Upper lobe of right lung (tissue), 1 donor: Measurements from ENCODE around the gene AP4M1. TPM values are rescaled to one million over a fixed set of nuclear protein-coding genes. Genes with fewer than 3 reads are reported as not detected.

Source experiments
- ATAC-seq: fragments of 200-7000 bp; cut with Tn5 transposase; one replicate; pipeline ENCODE4 v1.9.1; 2020; ENCODE audit warnings: mild to moderate bottlenecking, moderate library complexity
- DNase-seq: peaks from one replicate; pipeline ENCODE4 v3.0.0-alpha.2; 2020
- H3K27ac ChIP-seq: fragments of 200-600 bp; one replicate; pipeline ENCODE4 v1.8.0; 2022
- H3K27me3 ChIP-seq: fragments of 200-600 bp; one replicate; pipeline ENCODE4 v1.8.0; 2022; ENCODE audit warnings: mild to moderate bottlenecking
- H3K36me3 ChIP-seq: fragments of 200-600 bp; one replicate; pipeline ENCODE4 v1.8.0; 2022
- H3K4me1 ChIP-seq: fragments of 200-600 bp; one replicate; pipeline ENCODE4 v1.8.0; 2022
- H3K4me3 ChIP-seq: fragments of 200-600 bp; one replicate; pipeline ENCODE4 v1.8.0; 2022; ENCODE audit warnings: mild to moderate bottlenecking
- H3K9me3 ChIP-seq: fragments of 200-600 bp; one replicate; pipeline ENCODE4 v1.8.0; 2022
- CTCF ChIP-seq: fragments of 200-600 bp; IDR thresholded peaks from one replicate; pipeline ENCODE4 v1.8.0; 2022; ENCODE audit warnings: antibody characterized with exemption
- intact Hi-C: fragments of 100-400 bp; cut with DNase I; formaldehyde crosslinking; loops from one replicate; pipeline ENCODE4 v1.11.0; 2022
- microRNA-seq: library from miRNA; unstranded; fragments of <30 nt; microRNA quantifications from one replicate; pipeline ENCODE4 v1.2.0, GENCODE V29; 2020; ENCODE audit warnings: borderline microRNAs expressed
- total RNA-seq: library from RNA; stranded (reverse); fragmentation: NEBNext Ultra II Directional; extraction: Animal tissue kit (Norgen Biotek cat#: 25700); gene quantifications from one replicate; pipeline ENCODE4 v1.2.1, GENCODE V29; 2021
- donor health status: DM: no; HTN: yes; CAD: no; lungs with severe emphysema.

AP4M1 gene
- total RNA-seq, 1 donor from 2014 or later: 16.8 TPM

- Histone ChIP-seq H3K27ac (no peak overlapping the region), H3K27me3 (no peaks in the 10 kb centered on the region), H3K36me3 (peaks cover 25% of the 10 kb centered on the region), H3K4me1 (peaks cover 16% of the 10 kb centered on the region), H3K9me3 (no peaks in the 10 kb centered on the region), H3K4me3 (no peak overlapping the region)
- no peak for ATAC-seq
- DNase-seq: no peak
- intact Hi-C loops: no loop called here
- TF ChIP-seq CTCF: no peak
These were observed 55.1 kb downstream of the AP4M1 start for GRCh38 chr7:100156331-100157068.

GRCh38 chr7:100157069-100157333 is 55.6 kb downstream of the AP4M1 start:
- no peak for ATAC-seq
- intact Hi-C loops: no loop called here
- Histone ChIP-seq H3K36me3 (peaks cover 25% of the 10 kb centered on the region), H3K4me3 (no peak overlapping the region), H3K27me3 (no peaks in the 10 kb centered on the region), H3K9me3 (no peaks in the 10 kb centered on the region), H3K4me1 (peaks cover 16% of the 10 kb centered on the region), H3K27ac (peak overlapping the region; percentile 85)
- no peak for DNase-seq
- no peak for TF ChIP-seq CTCF

GRCh38 chr7:100157334-100158228 is 56.1 kb downstream of the AP4M1 start:
- TF ChIP-seq CTCF: no peak
- H3K4me1 ChIP-seq: peaks cover 16% of the 10 kb centered on the region
- DNase-seq (no peak), ATAC-seq (peak; percentile 62)
- no peaks in the 10 kb centered on the region for H3K27me3 ChIP-seq
- intact Hi-C loops: no loop called here
- H3K27ac ChIP-seq: peak overlapping the region; percentile 85
- peak overlapping the region; percentile 98 for H3K4me3 ChIP-seq
- H3K9me3 ChIP-seq: no peaks in the 10 kb centered on the region
- H3K36me3 ChIP-seq: peaks cover 25% of the 10 kb centered on the region

Small RNA genes lying within 50 kb of the gene (microRNA-seq; reads per million reads assigned to microRNA genes)
- gene MIR106B (940 reads per million, percentile 85 among the genes with 10 or more reads in this experiment), gene MIR25 (391 reads per million, percentile 79 among the genes with 10 or more reads in this experiment), gene MIR4658 (not detected), gene MIR93 (1,372 reads per million, percentile 86 among the genes with 10 or more reads in this experiment)

Other genes with a start within 250 kb of the AP4M1 start
- gene OR2AE1, start 224.6 kb upstream of the AP4M1 start, total RNA-seq: not detected
- gene TRIM4, start 182.1 kb upstream of the AP4M1 start, total RNA-seq: 32.6 TPM
- gene GJC3, start 172.0 kb upstream of the AP4M1 start, total RNA-seq: not detected
- 87.7 TPM for gene AZGP1, start 125.6 kb upstream of the AP4M1 start, total RNA-seq
- 57.5 TPM for gene ZKSCAN1, start 86.0 kb upstream of the AP4M1 start, total RNA-seq
- 10.0 TPM for gene ZSCAN21, start 51.9 kb upstream of the AP4M1 start, total RNA-seq
- 22.4 TPM for gene ZNF3, start 19.9 kb upstream of the AP4M1 start, total RNA-seq
- gene COPS6, start 12.7 kb upstream of the AP4M1 start, total RNA-seq: 69.5 TPM
- 48.7 TPM for gene MCM7, start 246 bp upstream of the AP4M1 start, total RNA-seq
- 34.9 TPM for gene TAF6, start 17.7 kb downstream of the AP4M1 start, total RNA-seq
- 9.8 TPM for gene CNPY4, start 18.0 kb downstream of the AP4M1 start, total RNA-seq
- 3.0 TPM for gene MBLAC1, start 25.3 kb downstream of the AP4M1 start, total RNA-seq
- 105 TPM for gene LAMTOR4, start 47.3 kb downstream of the AP4M1 start, total RNA-seq
- gene TRAPPC14, start 57.1 kb downstream of the AP4M1 start, total RNA-seq: 19.7 TPM
- 4.4 TPM for gene GAL3ST4, start 67.0 kb downstream of the AP4M1 start, total RNA-seq
- gene GPC2, start 75.7 kb downstream of the AP4M1 start, total RNA-seq: 0.49 TPM
- 2.3 TPM for gene STAG3, start 76.3 kb downstream of the AP4M1 start, total RNA-seq
- gene PVRIG, start 118.3 kb downstream of the AP4M1 start, total RNA-seq: 1.4 TPM
- not detected for gene SPDYE3, start 206.1 kb downstream of the AP4M1 start, total RNA-seq